ENCODE measurements around the gene STK35. TPM values are rescaled to one million over a fixed set of nuclear protein-coding genes. Genes with fewer than 3 reads are reported as not detected.

The STK35 gene
- total RNA-seq, 1 experiment from 2014 or later: 15.0 TPM

DNA sequence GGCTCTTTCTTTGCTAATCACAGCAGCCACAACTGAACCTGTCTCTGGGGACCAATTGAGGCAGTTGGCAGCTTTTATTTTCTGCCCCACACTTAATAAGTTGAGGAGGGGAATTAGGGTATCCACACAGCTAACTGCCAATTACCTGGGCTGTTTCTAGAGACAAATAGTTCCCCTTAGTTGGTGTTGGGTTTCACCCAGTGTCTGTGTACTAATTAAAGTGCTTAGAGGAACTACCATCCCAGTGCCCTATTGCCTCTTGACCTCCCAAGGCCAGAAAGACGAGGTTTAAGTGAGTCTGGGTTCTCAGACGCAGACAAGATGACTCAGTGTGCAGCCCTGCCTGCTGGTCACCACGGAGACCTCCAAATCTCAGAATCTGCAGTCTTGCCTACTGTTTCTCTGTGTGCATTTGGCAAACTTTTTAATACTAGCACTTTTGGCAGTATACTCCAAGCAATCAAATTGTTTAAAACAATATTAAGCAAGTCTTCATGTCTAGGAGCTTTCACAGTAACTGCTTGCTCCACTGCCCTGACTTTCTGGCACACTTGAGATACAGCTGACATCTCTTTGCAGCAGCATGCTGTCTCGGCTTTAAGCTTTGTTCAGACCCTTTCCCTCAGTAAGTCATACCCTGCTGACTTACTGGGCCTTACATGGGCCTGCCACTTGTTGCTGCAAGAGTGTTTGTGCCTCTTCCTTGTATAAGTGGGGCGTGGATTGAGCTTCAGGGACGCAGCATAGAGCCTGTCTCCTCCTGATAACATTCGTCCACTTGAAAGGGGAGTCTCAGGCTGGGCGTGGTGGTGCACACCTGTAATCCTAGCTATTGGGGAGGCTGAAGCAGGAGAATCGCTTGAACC is 31.9 kb downstream of the STK35 start:
- Histone ChIP-seq H3K4me1 (replicated peaks) (peaks cover 42% of the 10 kb centered on the region), H3K9me3 (replicated peaks) (no peaks in the 10 kb centered on the region), H3K27ac (no peak overlapping the region), H3K27me3 (replicated peaks) (no peaks in the 10 kb centered on the region), H3K4me3 (no peak overlapping the region), H3K36me3 (peaks cover 14% of the 10 kb centered on the region)
- DNase-seq (ENCODE audit: low read depth in 1 of 2, low spot score in 2 of 2): no peak

DNA sequence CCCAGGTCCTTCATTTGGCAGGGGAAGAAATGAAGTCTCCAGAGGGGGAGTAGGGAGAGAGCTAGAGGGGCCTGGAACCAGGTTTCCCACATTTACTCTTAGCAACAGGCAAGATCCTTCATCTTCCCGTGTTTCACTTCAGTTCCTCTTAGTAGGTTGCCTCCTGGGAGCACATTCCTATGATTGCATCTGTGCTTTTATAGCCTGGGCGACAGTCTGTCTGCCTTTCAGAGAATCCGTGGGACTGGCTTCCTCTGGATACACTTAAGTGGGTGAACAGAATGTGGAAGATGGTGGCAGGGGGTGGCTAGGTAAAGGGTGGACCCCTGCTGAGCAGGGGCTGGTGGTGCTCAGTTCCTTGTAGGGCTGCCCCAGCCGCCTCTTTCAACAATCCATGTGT is 33.4 kb downstream of the STK35 start:
- Histone ChIP-seq H3K9me3 (replicated peaks) (no peaks in the 10 kb centered on the region; the same call in 1 of the 2 replicates), H3K27me3 (replicated peaks) (no peaks in the 10 kb centered on the region), H3K27ac (no peak overlapping the region), H3K36me3 (peaks cover 19% of the 10 kb centered on the region), H3K4me1 (replicated peaks) (peaks cover 42% of the 10 kb centered on the region), H3K4me3 (no peak overlapping the region)
- no peak for DNase-seq (ENCODE audit: low read depth in 1 of 2, low spot score in 2 of 2)

GRCh38 chr20:2136275-2136674 is 34.6 kb downstream of the STK35 start:
- no peak for DNase-seq (ENCODE audit: low read depth in 1 of 2, low spot score in 2 of 2)
- Histone ChIP-seq H3K36me3 (peaks cover 16% of the 10 kb centered on the region), H3K9me3 (replicated peaks) (no peaks in the 10 kb centered on the region; the same call in 1 of the 2 replicates), H3K4me3 (no peak overlapping the region), H3K27me3 (replicated peaks) (no peaks in the 10 kb centered on the region), H3K4me1 (replicated peaks) (peaks cover 30% of the 10 kb centered on the region), H3K27ac (no peak overlapping the region)

GRCh38 chr20:2137552-2138201 is 36.0 kb downstream of the STK35 start:
- Histone ChIP-seq H3K9me3 (replicated peaks) (no peaks in the 10 kb centered on the region; the same call in 1 of the 2 replicates), H3K27me3 (replicated peaks) (no peaks in the 10 kb centered on the region), H3K36me3 (peaks cover 13% of the 10 kb centered on the region), H3K4me1 (replicated peaks) (peaks cover 16% of the 10 kb centered on the region), H3K27ac (no peak overlapping the region), H3K4me3 (no peak overlapping the region)
- DNase-seq (ENCODE audit: low read depth in 1 of 2, low spot score in 2 of 2): peak; percentile 14 to 56

GRCh38 chr20:2138396-2138795 is 36.8 kb downstream of the STK35 start:
- DNase-seq (ENCODE audit: low read depth in 1 of 2, low spot score in 2 of 2): no peak
- Histone ChIP-seq H3K4me3 (no peak overlapping the region), H3K27ac (no peak overlapping the region), H3K9me3 (replicated peaks) (no peaks in the 10 kb centered on the region; the same call in 1 of the 2 replicates), H3K27me3 (replicated peaks) (no peaks in the 10 kb centered on the region), H3K4me1 (replicated peaks) (peaks cover 9% of the 10 kb centered on the region), H3K36me3 (peaks cover 13% of the 10 kb centered on the region)

GRCh38 chr20:2139250-2139649 is 37.6 kb downstream of the STK35 start:
- Histone ChIP-seq H3K36me3 (peaks cover 16% of the 10 kb centered on the region), H3K9me3 (replicated peaks) (no peaks in the 10 kb centered on the region; the same call in 1 of the 2 replicates), H3K4me3 (no peak overlapping the region), H3K4me1 (replicated peaks) (peaks cover 4% of the 10 kb centered on the region; the same call in 1 of the 2 replicates), H3K27me3 (replicated peaks) (no peaks in the 10 kb centered on the region), H3K27ac (no peak overlapping the region)
- no peak for DNase-seq (ENCODE audit: low read depth in 1 of 2, low spot score in 2 of 2)

GRCh38 chr20:2139736-2140135 is 38.1 kb downstream of the STK35 start:
- Histone ChIP-seq H3K9me3 (replicated peaks) (no peaks in the 10 kb centered on the region; the same call in 1 of the 2 replicates), H3K36me3 (peaks cover 21% of the 10 kb centered on the region), H3K4me1 (replicated peaks) (peaks cover 4% of the 10 kb centered on the region; the same call in 1 of the 2 replicates), H3K4me3 (no peak overlapping the region), H3K27ac (no peak overlapping the region), H3K27me3 (replicated peaks) (no peaks in the 10 kb centered on the region)
- DNase-seq (ENCODE audit: low read depth in 1 of 2, low spot score in 2 of 2): no peak

GRCh38 chr20:2140561-2140960 is 38.9 kb downstream of the STK35 start:
- Histone ChIP-seq H3K4me3 (no peak overlapping the region), H3K36me3 (peaks cover 30% of the 10 kb centered on the region), H3K27me3 (replicated peaks) (no peaks in the 10 kb centered on the region), H3K27ac (no peak overlapping the region), H3K4me1 (replicated peaks) (peaks cover 4% of the 10 kb centered on the region; the same call in 1 of the 2 replicates), H3K9me3 (replicated peaks) (no peaks in the 10 kb centered on the region; the same call in 1 of the 2 replicates)
- no peak for DNase-seq (ENCODE audit: low read depth in 1 of 2, low spot score in 2 of 2)

DNA sequence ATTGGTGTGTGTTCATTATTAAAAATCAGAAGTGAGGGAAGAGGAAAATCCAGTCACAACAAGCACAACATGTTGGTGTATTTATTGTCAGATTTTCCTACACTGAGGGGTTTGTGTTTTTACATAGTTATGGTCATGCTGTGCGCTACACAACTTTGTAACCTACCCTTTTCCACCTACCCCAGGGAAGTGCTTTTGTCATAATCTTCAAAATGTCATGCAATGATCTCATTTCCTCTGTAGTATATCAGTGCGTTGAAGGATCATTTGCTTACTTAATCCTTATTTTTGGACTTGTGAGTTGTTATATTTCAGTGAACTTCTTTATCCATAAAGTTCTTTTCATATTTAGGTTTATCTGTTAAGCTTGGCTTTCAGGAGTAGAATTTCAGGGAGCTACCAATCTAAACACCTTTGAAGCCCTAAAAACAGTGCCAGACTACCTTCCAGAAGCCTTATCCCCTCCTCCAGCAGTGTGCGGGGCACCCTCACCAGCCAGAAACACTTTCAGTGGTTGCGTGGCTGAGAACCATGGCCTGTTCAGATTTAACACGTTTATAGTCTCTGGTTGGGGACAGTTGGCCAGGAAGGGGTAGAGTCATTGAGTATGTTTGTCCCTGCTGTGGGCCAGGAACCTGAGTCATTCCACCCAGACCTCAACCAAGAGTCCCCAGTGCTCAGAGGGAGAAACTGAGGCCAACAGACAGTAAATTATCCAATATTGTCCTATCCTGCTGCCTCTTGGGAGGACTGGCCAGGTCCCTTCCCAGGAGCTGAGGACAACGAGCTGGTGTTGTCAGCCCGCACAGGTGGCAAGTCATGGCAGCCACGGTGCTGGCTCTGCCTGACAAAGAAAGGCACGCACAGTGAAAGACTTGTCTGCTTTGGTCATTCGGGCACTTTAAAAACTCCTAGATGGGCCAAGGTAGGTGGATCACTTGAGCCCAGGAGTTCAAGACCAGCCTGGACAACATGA is 40.3 kb downstream of the STK35 start:
- H3K4me3 ChIP-seq: no peak overlapping the region
- peaks cover 37% of the 10 kb centered on the region for H3K36me3 ChIP-seq
- H3K4me1 ChIP-seq (replicated peaks): peaks cover 4% of the 10 kb centered on the region; the same call in 1 of the 2 replicates

GRCh38 chr20:2142649-2143048 is 41.0 kb downstream of the STK35 start:
- no peaks in the 10 kb centered on the region for H3K4me1 ChIP-seq (replicated peaks)
- no peak for DNase-seq (ENCODE audit: low read depth in 1 of 2, low spot score in 2 of 2)
- no peak overlapping the region for H3K27ac ChIP-seq
- H3K4me3 ChIP-seq: no peak overlapping the region
- peaks cover 36% of the 10 kb centered on the region for H3K36me3 ChIP-seq
- H3K9me3 ChIP-seq (replicated peaks): no peaks in the 10 kb centered on the region; the same call in 1 of the 2 replicates
- H3K27me3 ChIP-seq (replicated peaks): no peaks in the 10 kb centered on the region

More for the DNA sequence above, 40.3 kb downstream of the STK35 start:
- DNase-seq (ENCODE audit: low read depth in 1 of 2, low spot score in 2 of 2): no peak
- Histone ChIP-seq H3K27me3 (replicated peaks) (no peaks in the 10 kb centered on the region), H3K9me3 (replicated peaks) (no peaks in the 10 kb centered on the region; the same call in 1 of the 2 replicates), H3K27ac (no peak overlapping the region)

DNA sequence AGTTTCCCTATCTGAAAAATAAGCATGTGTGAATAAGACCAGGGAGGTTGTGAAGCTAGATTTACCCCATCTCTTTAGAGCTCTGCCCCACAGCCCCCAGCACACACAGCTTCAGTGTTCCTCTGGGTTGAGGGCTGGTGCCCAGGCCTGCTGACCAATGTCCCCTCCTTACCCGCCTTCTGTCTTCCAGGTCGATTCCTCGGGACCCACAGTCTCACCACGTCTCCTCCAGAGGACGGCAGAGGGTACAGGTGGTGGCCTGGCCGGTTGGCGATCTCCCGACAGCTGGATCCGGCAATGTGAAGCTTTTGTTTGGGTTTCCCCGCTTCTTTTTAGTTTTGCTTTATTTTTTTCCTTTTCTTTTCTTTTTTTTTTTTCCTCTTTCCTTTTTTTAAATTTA is 42.0 kb downstream of the STK35 start:
- no peaks in the 10 kb centered on the region for H3K27me3 ChIP-seq (replicated peaks)
- no peak overlapping the region for H3K4me3 ChIP-seq
- H3K4me1 ChIP-seq (replicated peaks): no peaks in the 10 kb centered on the region
- H3K9me3 ChIP-seq (replicated peaks): no peaks in the 10 kb centered on the region; the same call in 1 of the 2 replicates
- no peak for DNase-seq (ENCODE audit: low read depth in 1 of 2, low spot score in 2 of 2)
- H3K27ac ChIP-seq: no peak overlapping the region
- peaks cover 36% of the 10 kb centered on the region for H3K36me3 ChIP-seq

- no peak overlapping the region for H3K27ac ChIP-seq
- H3K27me3 ChIP-seq (replicated peaks): no peaks in the 10 kb centered on the region
- DNase-seq (ENCODE audit: low read depth in 1 of 2, low spot score in 2 of 2): no peak
- H3K36me3 ChIP-seq: peaks cover 34% of the 10 kb centered on the region
- H3K4me3 ChIP-seq: no peak overlapping the region
- no peaks in the 10 kb centered on the region for H3K9me3 ChIP-seq (replicated peaks)
- H3K4me1 ChIP-seq (replicated peaks): no peaks in the 10 kb centered on the region
Observed at GRCh38 chr20:2144850-2145249, 43.2 kb downstream of the STK35 start.

GRCh38 chr20:2145376-2145775 is 43.7 kb downstream of the STK35 start:
- H3K9me3 ChIP-seq (replicated peaks): no peaks in the 10 kb centered on the region
- no peak for DNase-seq (ENCODE audit: low read depth in 1 of 2, low spot score in 2 of 2)

More at GRCh38 chr20:2145376-2145775, 43.7 kb downstream of the STK35 start:
- H3K27me3 ChIP-seq (replicated peaks): no peaks in the 10 kb centered on the region
- H3K4me1 ChIP-seq (replicated peaks): no peaks in the 10 kb centered on the region
- peaks cover 34% of the 10 kb centered on the region for H3K36me3 ChIP-seq
- H3K27ac ChIP-seq: no peak overlapping the region
- no peak overlapping the region for H3K4me3 ChIP-seq
